Stimulated activated CD4-positive, alpha-beta T cell treated with anti-CD3 and anti-CD28 coated beads, Interleukin-4, amount 100 ng/mL, for 24 hours (primary cell): ENCODE measurements around the gene ST7.

Experiments
- DNase-seq: peaks from one replicate; pipeline ENCODE4 v3.0.0-alpha.2; 2020

The ST7 gene

GRCh38 chr7:117165656-117166055, 212.4 kb downstream of the ST7 start:
- no peak for DNase-seq

- DNase-seq = no peak
Observed at GRCh38 chr7:117169907-117170306, 216.6 kb downstream of the ST7 start.

GRCh38 chr7:117171106-117171505, 217.8 kb downstream of the ST7 start:
- no peak for DNase-seq

- DNase-seq = no peak
Observed at GRCh38 chr7:117172283-117172682, 219.0 kb downstream of the ST7 start.

- no peak for DNase-seq
Observed at GRCh38 chr7:117173035-117173770, 219.9 kb downstream of the ST7 start.

- no peak for DNase-seq
Observed at GRCh38 chr7:117176206-117176605, 222.9 kb downstream of the ST7 start.

GRCh38 chr7:117178600-117178999, 225.3 kb downstream of the ST7 start:
- no peak for DNase-seq

- no peak for DNase-seq
Observed at GRCh38 chr7:117179701-117180100, 226.4 kb downstream of the ST7 start.

- no peak for DNase-seq
Observed at GRCh38 chr7:117183729-117184128, 230.4 kb downstream of the ST7 start.

- no peak for DNase-seq
Observed at GRCh38 chr7:117184367-117184766, 231.1 kb downstream of the ST7 start.

GRCh38 chr7:117185124-117185523, 231.8 kb downstream of the ST7 start:
- no peak for DNase-seq

- no peak for DNase-seq
Observed at GRCh38 chr7:117186218-117187010, 233.1 kb downstream of the ST7 start.

- DNase-seq = no peak
Observed at GRCh38 chr7:117188376-117188775, 235.1 kb downstream of the ST7 start.

GRCh38 chr7:117188949-117189592, 235.8 kb downstream of the ST7 start:
- no peak for DNase-seq

- DNase-seq = no peak
Observed at GRCh38 chr7:117190104-117190503, 236.8 kb downstream of the ST7 start.

GRCh38 chr7:117190746-117191435, 237.6 kb downstream of the ST7 start:
- no peak for DNase-seq

- DNase-seq = no peak
Observed at GRCh38 chr7:117192108-117192507, 238.8 kb downstream of the ST7 start.

- no peak for DNase-seq
Observed at GRCh38 chr7:117193564-117193963, 240.3 kb downstream of the ST7 start.

GRCh38 chr7:117194445-117194844, 241.1 kb downstream of the ST7 start:
- DNase-seq = no peak

- DNase-seq = no peak
Observed at GRCh38 chr7:117195361-117196029, 242.2 kb downstream of the ST7 start.

GRCh38 chr7:117200132-117200531, 246.8 kb downstream of the ST7 start:
- no peak for DNase-seq

- DNase-seq = no peak
Observed at GRCh38 chr7:117200786-117201458, 247.6 kb downstream of the ST7 start.
